Ascending aorta (tissue), 2 donors: ENCODE results near the gene CAPSL. TPM values are rescaled to one million over a fixed set of nuclear protein-coding genes. Genes with fewer than 3 reads are reported as not detected.
"Not testable (repeated sequence)": the region's sequence is repeated elsewhere in the genome, so short reads cannot be mapped to it uniquely, and the experiment has no call there.

ENCODE experiments used
- DNase-seq, 2 donors: peaks; one replicate each; pipeline ENCODE4 v3.0.0-alpha.2; 2019; ENCODE audit warnings: low spot score in 2 of 2
- H3K27ac ChIP-seq, 2 donors: fragments of 200-600 bp; sonication (generic); one replicate each; pipeline ENCODE4 v1.5.1; 2016 to 2017; ENCODE audit warnings: mild to moderate bottlenecking in 1 of 2
- H3K27me3 ChIP-seq: fragments of 200-600 bp; sonication (generic); one replicate; pipeline ENCODE4 v1.5.1; 2017
- H3K36me3 ChIP-seq, 2 donors: fragments of 200-600 bp; sonication (generic); one replicate each; pipeline ENCODE4 v1.5.1; 2016
- H3K4me1 ChIP-seq, 2 donors: fragments of 200-600 bp; sonication (generic); one replicate each; pipeline ENCODE4 v1.5.1; 2016 to 2017; ENCODE audit warnings: mild to moderate bottlenecking in 1 of 2
- H3K4me3 ChIP-seq, 2 donors: fragments of 200-600 bp; sonication (generic); one replicate each; pipeline ENCODE4 v1.5.1; 2016 to 2017; ENCODE audit warnings: mild to moderate bottlenecking in 1 of 2
- H3K9me3 ChIP-seq, 2 donors: fragments of 200-600 bp; sonication (generic); one replicate each; pipeline ENCODE4 v1.5.1; 2016
- intact Hi-C: fragments of 100-400 bp; cut with DNase I; formaldehyde crosslinking; loops from one replicate; pipeline ENCODE4 v1.15.1; 2023
- total RNA-seq: library from RNA; depleted of rRNA; stranded (reverse); fragments of >200 nt; gene quantifications from one replicate; pipeline ENCODE4 v1.1.0, GENCODE V29; 2016
- TF ChIP-seq, protein P1 (sequence below), 3 experiments: fragments of 200-600 bp in 2 of 3; fragments of 450-650 bp in 1 of 3; sonication (generic) in 2 of 3; IDR thresholded peaks; one replicate each; pipeline ENCODE4 v1.5.1; 2016 to 2019; ENCODE audit warnings: antibody characterized with exemption in 3 of 3, mild to moderate bottlenecking in 1 of 3, moderate library complexity in 1 of 3

The CAPSL gene
- total RNA-seq, 1 donor from 2014 or later = not detected

DNA sequence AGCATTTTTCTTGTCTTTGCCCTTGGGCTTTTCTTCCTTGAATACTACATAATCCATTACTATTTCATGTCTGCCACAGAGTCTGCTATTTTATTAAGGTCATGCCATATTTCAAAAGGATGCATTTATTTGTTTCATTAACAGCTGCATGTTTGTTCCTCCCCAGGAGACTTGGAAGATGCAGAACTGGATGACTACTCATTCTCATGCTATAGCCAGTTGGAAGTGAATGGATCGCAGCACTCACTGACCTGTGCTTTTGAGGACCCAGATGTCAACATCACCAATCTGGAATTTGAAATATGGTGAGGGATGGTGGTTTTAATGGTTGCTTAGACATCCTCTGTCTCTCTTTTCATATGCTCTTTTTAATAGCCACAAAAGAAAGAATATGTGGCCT, 77.7 kb downstream of the CAPSL start:
- Histone ChIP-seq H3K4me3 (no peak overlapping the region), H3K9me3 (no peaks in the 10 kb centered on the region), H3K4me1 (no peaks in the 10 kb centered on the region), H3K27ac (no peak overlapping the region), H3K36me3 (no peaks in the 10 kb centered on the region), H3K27me3 (no peaks in the 10 kb centered on the region)
- TF ChIP-seq, protein P1, sequence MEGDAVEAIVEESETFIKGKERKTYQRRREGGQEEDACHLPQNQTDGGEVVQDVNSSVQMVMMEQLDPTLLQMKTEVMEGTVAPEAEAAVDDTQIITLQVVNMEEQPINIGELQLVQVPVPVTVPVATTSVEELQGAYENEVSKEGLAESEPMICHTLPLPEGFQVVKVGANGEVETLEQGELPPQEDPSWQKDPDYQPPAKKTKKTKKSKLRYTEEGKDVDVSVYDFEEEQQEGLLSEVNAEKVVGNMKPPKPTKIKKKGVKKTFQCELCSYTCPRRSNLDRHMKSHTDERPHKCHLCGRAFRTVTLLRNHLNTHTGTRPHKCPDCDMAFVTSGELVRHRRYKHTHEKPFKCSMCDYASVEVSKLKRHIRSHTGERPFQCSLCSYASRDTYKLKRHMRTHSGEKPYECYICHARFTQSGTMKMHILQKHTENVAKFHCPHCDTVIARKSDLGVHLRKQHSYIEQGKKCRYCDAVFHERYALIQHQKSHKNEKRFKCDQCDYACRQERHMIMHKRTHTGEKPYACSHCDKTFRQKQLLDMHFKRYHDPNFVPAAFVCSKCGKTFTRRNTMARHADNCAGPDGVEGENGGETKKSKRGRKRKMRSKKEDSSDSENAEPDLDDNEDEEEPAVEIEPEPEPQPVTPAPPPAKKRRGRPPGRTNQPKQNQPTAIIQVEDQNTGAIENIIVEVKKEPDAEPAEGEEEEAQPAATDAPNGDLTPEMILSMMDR (IDR thresholded peaks at IDR 0.05) = no peak
- no peak for DNase-seq
- intact Hi-C loops = no loop called here

DNA sequence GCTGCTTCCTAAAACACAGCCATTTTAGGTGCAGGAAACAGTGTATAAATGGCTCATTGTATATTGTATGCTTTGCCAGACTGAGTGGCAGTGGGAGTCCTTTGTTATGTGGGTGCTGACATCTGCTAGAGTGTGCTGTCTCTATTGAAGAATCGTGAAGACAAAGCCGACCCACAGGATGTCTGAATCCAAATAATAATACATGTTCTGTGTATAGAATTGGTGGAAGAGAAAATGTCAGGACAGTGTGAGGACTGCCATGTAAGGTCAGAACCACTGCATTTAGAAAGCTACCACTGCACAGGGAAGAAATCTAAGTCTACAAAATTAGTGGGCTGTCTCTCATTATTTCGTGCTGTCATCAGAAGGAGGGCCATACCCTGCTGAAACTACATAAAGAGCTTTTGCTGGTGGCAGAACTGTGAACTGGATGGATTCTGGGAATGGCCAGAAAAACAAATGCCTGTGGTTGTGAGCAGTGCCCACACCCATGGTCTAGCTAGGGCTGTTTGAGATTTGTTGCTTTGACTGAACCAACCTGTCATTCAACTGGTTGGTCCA, 79.2 kb downstream of the CAPSL start:
- intact Hi-C loops = no loop called here
- Histone ChIP-seq H3K4me1 (no peaks in the 10 kb centered on the region), H3K27ac (no peak overlapping the region), H3K36me3 (no peaks in the 10 kb centered on the region), H3K9me3 (no peaks in the 10 kb centered on the region), H3K4me3 (no peak overlapping the region), H3K27me3 (no peaks in the 10 kb centered on the region)
- TF ChIP-seq, protein P1 (IDR thresholded peaks at IDR 0.05) = no peak
- DNase-seq = no peak

DNA sequence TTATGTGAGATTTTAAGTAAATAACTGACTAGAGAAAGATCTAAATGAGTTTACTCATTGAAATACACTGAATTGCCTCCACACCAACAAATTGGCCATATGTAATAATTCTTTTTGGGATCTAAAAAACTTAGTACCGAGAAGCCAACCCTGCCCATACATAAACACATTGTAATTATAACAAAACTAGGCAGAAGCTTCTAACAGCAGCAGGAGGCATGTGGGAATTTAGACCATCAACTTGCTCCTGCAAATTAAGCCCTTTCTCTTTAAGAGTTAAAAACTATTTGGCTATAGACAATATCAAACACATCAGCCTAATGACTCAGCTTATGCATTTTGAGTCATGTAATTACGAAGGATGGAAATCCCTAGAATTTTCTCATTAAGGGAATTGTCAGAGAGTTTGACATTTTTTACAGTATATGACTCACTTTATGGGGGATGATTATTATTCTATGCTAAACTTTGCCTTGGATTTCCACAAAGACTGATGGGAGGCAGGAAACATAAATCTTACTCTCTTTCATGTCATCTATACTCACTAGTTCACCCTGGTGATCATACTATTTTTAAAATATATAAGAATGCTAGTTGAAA, 80.7 kb downstream of the CAPSL start:
- no peaks in the 10 kb centered on the region for H3K9me3 ChIP-seq
- no peaks in the 10 kb centered on the region for H3K4me1 ChIP-seq
- no peak for DNase-seq
- intact Hi-C loops = no loop called here
- H3K4me3 ChIP-seq = no peak overlapping the region
- no peaks in the 10 kb centered on the region for H3K36me3 ChIP-seq
- TF ChIP-seq, protein P1 (IDR thresholded peaks at IDR 0.05) = no peak
- no peaks in the 10 kb centered on the region for H3K27me3 ChIP-seq
- no peak overlapping the region for H3K27ac ChIP-seq

DNA sequence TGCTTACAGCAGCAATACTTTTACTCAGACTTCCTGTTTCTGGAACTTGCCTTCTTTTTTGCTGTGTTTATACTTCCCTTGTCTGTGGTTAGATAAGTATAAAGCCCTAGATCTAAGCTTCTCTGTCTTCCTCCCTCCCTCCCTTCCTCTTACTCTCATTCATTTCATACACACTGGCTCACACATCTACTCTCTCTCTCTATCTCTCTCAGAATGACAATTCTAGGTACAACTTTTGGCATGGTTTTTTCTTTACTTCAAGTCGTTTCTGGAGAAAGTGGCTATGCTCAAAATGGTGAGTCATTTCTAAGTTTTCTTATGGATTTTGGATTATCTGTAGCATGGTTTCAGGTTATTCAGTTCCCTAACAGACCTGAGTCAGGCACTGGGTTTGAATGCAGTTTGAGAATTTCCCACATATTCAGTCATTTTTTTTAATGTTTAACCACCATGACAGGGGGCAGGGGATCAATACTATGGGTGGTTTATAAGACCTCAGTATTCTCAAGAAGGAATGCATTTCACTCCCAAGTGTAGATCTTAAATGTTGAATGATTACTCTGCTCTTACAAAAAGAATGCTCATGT, 81.6 kb downstream of the CAPSL start, which contains the start of gene IL7R:
IL7R (plus strand) TSS at position 127 of the 587 bp plus-strand sequence; CDS start at position 214, 87 bp downstream.
- no peaks in the 10 kb centered on the region for H3K27me3 ChIP-seq
- H3K9me3 ChIP-seq = no peaks in the 10 kb centered on the region
- no peaks in the 10 kb centered on the region for H3K36me3 ChIP-seq
- H3K4me1 ChIP-seq = no peaks in the 10 kb centered on the region
- intact Hi-C loops = no loop called here
- no peak within 1 kb of the TSS for H3K4me3 ChIP-seq
- DNase-seq = no peak
- H3K27ac ChIP-seq = no peak within 1 kb of the TSS
- TF ChIP-seq, protein P1 (IDR thresholded peaks at IDR 0.05) = no peak

DNA sequence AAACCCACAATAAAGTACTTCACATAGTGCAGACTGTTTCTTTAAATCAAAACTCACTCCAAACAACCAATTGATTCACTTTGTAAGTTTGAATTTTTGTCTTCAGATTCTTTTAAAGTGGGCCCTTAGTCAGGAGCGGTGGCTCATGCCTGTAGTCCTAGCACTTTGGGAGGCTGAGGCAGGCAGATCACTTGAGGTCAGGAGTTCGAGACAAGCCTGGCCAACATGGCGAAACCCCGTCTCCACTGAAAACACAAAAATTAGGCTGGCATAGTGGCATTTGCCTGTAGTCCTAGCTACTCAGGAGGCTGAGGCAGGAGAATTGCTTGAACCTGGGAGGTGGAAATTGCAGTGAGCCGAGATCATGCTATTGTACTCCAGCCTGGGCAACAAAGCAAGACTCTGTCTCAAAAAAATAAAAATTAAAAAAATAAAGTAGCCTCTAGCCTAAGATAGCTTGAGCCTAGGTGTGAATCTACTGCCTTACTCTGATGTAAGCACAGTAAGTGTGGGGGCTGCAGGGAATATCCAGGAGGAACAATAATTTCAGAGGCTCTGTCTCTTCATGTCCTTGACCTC, 82.1 kb downstream of the CAPSL start:
- intact Hi-C loops, H3K27me3 ChIP-seq, H3K36me3 ChIP-seq, DNase-seq, H3K9me3 ChIP-seq, H3K4me3 ChIP-seq, H3K27ac ChIP-seq, H3K4me1 ChIP-seq: not testable (repeated sequence)

DNA sequence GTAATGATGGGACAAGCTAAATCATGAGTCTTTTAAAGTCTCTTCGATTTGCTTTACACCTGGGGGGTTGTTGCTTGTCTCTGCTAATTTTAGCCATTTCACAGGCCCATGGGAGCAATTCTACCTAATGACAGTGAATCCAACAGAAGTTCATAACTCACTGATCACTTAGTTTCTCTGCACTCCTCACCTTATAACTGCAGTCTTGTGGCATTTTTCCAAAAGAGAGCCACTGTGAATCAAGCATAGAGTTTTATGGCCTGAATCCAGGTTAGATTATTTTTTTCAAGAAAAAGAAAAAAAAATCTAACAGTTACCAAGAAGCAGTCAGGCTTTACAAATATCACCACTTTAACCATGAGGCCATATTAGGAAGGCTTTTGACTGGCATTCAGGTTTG, 83.2 kb downstream of the CAPSL start:
- H3K4me1 ChIP-seq = no peaks in the 10 kb centered on the region
- TF ChIP-seq, protein P1 (IDR thresholded peaks at IDR 0.05) = no peak
- no peaks in the 10 kb centered on the region for H3K9me3 ChIP-seq
- no peak for DNase-seq
- no peaks in the 10 kb centered on the region for H3K36me3 ChIP-seq
- no peaks in the 10 kb centered on the region for H3K27me3 ChIP-seq
- no peak overlapping the region for H3K27ac ChIP-seq
- intact Hi-C loops = no loop called here
- H3K4me3 ChIP-seq = no peak overlapping the region
